GF-D8 (cell line): ENCODE results near the gene SREBF1.
"Not testable (repeated sequence)": the region's sequence is repeated elsewhere in the genome, so short reads cannot be mapped to it uniquely, and the experiment has no call there.

Experiments
- DNase-seq: peaks from one replicate; lab custom pipeline; 2025; lab: John Stamatoyannopoulos, UW

The SREBF1 gene

GRCh38 chr17:17811381-17812210, 25.2 kb downstream of the SREBF1 start:
- no peak for DNase-seq

DNA sequence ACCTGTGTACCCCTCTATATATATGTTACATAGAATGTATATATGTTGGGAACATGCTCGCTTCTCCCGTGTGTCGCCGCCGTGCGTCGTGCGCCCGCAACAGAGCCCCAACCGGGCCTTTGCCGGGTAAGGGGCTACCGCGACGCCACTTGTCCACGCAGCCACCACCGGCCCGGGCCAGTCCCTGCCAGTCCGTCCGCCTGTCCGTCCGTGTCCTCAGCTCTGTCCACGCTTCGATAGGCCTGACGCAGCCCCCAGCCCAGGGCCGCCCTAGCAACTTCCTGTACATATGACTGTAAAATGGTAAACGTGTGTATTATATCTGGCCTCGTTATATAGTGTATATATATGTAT, 25.9 kb downstream of the SREBF1 start:
- DNase-seq = no peak

DNA sequence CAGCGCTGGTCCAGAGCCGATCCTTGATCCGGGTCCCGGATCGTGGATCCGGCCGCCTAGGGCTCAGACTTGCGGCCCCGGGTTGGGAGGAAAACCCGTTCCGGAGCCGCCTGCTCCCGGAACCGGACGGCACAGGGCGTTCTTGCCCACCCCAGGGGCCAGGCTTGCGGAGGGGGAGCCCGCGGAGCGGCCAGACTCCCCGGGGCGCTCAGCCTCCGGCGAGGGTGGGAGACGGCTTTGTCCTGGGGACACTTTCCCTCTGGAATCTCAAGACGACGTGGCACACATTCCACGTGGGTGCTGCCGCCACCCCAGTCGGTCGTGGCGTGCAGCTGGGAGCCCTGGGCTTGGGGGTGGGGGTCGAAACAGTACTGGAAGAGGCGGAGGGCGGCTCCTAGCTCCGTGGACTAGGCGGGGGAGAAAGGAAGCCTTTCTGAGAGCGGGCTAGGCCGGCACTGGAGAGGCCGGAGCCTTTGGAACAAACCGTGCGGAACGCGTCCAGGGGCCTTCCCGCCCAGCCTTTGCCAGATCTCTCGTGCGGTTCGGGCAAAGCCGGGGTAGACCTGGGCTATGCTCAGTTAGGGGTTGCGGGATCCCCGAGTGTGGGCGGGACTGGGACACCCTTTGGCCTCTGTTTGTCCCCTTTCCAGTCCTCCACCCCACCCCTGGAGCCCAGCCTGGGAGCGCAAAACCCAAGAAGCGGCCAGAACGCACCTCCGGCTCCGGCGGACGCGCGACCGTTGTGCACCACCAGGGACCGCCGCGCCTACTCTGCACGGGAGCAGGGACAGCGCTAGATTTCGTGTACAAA, 26.5 kb downstream of the SREBF1 start:
- DNase-seq = no peak

GRCh38 chr17:17809531-17810083, 27.2 kb downstream of the SREBF1 start:
- no peak for DNase-seq

GRCh38 chr17:17808706-17809432, 27.9 kb downstream of the SREBF1 start:
- no peak for DNase-seq

GRCh38 chr17:17808200-17808599, 28.6 kb downstream of the SREBF1 start:
- not testable (repeated sequence) for DNase-seq

- no peak for DNase-seq
Observed at GRCh38 chr17:17807440-17807839, 29.3 kb downstream of the SREBF1 start.

DNA sequence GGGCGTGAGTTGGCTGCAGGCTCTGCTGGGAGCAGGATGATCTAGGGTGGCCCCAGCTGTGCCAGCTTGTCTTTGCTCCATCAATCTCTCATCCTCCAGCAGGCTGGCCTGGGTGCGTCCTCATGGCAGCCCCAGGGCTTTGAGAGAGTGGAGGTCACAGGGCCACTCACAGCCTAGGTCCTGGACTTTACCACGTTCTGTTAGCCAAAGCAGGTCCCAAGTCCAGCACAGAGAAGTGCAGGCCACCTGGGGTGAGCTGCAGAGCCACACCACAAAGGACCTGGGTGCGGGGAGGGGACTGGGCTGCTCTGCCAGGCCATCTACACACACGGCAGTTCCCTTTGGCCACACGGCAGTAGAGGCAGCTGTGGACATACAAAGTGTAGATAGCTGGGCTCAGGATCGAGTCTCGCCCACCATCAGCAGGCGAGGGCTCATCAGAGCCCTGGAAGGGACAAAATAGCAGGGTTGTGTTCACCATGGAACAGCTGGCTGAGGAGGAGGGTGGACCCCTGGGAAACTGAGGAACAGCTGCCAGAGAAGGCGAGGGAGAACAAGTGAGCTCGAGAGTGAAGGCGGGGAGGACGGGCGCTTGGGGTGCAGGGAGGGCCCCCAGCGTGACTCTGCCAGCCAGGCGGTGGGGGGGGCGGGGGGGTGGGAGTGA, 30.0 kb downstream of the SREBF1 start:
- DNase-seq = no peak

DNA sequence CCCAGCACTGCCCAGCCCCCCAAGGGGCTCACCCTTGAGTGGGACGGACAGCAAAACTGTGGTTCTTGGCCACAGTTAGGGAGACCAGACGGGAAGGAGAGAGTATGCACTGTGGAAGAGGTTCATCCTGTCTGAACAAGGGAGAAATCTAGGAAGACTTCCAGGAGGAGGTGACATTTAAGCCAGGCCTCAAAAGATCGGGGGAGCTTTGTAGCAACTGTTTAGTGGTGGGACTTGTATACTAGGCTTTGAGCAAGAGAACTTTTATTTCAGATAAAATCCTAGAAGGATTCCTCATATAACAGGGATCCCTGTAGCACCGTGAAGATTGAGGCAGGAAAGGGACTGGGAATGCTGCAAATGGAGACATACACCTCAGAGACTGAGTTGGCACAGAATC, 30.8 kb downstream of the SREBF1 start:
- DNase-seq = no peak

DNA sequence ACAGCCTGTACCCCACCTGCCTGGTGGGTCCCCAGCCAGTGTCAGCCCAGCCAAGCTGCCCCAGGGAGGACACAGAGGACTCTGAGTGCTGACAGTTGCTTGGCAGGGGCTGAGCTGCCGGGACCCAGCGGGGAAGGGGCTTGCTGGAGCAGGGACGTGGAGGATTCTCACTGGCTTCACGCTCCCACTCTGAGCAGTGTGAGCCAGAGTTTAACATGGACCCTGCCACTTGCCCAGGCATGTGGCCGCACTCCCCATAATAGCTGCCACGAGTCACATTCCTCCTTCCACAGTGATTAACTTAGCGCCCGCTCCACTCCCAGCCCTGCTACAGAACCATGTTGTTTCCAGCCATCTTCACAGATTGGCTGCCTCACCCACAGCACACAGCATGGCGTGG, 31.2 kb downstream of the SREBF1 start:
- DNase-seq = no peak

DNA sequence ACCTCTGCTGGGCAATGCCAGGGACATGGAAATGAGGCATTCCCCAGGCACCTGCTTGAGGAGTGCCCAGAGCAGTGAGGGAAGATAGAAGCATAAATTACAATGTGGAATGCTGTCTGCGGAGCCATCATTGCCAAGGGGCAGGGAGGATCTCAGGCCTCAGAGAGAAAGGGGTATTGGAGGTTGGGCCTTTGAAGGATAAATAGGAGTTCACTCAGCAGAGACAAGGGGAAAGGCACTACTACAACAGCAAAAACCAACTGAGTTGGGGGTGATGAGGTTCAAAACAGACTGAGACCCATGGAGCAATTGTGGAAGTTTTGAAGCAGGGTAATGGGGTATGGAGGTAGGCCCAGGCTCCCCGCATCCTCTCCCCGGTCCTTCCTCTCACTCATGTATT, 32.8 kb downstream of the SREBF1 start:
- no peak for DNase-seq

DNA sequence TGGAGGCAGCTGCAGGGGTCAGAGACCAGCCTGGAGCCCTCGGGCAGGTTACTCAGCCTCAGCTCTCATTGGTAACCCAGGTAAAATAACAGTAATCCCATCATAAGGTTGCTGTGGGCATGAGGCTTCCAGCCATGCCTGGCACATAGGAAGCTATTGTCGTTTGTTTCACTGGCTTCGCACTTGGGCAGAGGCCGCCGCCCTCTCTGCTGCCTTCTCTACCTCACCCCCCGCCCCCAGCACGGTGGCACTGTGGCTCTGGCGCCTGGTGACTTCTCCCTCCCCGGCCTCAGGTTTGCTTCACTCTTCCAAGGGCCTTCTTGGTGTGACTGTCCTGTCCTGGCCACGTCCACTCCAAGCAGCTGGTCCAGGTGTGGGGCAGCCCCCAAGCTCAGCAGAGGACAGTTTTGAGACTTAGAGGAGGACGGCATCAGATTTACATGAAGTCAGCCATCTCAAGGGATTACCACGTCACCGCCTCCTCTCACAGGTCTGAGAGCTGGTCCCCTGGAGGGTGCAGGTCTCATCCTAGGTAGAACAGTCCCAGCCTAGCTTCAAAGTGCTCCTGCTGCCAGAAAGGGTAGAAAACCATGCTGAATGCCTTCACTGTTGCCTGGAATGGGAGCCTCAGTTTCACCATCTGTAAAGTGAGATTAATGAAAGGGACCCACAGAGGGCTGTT, 34.8 kb downstream of the SREBF1 start:
- no peak for DNase-seq

DNA sequence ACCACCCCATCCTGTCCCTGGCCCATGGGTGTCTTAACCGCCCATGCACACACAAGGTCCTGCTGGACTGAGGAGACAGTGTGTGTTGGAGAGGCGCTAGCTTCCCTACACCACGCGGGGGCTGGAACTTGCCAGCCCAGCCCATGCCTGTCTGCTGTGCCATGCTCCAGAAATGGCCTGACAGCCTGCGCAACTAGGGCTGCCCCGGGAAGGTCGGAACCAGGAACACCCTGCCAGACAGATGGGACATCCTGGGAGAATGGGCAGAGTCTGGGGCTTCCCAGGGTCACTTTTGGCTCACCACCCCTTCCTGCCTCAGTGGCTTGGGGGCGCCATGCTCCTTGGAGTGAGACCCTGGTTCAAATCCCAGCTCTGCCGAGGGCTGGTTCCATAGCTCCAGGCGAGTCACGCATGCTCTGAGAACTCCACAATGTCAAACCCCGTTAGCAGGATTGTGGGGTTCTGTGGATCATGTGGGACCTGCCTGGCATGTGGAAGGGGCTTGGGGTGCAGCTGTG, 36.2 kb downstream of the SREBF1 start:
- no peak for DNase-seq

GRCh38 chr17:17798573-17799255, 38.1 kb downstream of the SREBF1 start:
- no peak for DNase-seq

DNA sequence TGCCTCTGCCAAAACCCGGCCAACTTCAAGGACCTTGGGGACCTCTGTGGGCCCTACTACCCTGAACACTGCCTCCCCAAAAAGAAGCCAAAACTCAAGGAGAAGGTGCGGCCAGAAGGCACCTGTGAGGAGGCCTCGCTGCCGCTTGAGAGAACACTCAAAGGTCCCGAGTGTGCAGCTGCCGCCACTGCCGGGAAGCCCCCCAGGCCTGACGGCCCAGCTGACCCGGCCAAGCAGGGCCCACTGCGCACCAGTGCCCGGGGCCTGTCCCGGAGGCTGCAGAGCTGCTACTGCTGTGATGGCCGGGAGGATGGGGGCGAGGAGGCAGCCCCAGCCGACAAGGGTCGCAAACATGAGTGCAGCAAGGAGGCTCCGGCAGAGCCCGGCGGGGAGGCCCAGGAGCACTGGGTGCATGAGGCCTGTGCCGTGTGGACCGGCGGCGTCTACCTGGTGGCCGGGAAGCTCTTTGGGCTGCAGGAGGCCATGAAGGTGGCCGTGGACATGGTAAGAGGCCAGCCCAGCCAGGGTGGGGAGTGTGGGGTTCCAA, 38.7 kb downstream of the SREBF1 start:
- no peak for DNase-seq

DNA sequence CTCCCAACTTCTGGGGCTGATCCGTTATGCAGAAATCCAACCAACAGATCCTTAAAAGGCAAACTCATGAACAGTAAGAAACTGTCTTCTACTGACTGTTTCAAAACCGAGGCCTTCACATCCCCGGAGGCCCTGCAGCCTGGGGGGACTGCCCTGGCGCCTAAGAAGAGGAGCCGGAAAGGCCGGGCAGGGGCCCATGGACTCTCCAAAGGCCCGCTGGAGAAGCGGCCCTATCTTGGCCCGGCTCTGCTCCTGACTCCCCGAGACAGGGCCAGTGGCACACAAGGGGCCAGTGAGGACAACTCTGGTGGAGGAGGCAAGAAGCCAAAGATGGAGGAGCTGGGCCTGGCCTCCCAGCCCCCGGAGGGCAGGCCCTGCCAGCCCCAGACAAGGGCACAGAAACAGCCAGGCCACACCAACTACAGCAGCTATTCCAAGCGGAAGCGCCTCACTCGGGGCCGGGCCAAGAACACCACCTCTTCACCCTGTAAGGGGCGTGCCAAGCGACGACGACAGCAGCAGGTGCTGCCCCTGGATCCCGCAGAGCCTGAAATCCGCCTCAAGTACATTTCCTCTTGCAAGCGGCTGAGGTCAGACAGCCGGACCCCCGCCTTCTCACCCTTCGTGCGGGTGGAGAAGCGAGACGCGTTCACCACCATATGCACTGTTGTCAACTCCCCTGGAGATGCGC, 39.5 kb downstream of the SREBF1 start:
- no peak for DNase-seq

GRCh38 chr17:17796787-17797061, 40.1 kb downstream of the SREBF1 start:
- DNase-seq = no peak

GRCh38 chr17:17795946-17796786, 40.6 kb downstream of the SREBF1 start:
- no peak for DNase-seq

GRCh38 chr17:17795296-17795695, 41.5 kb downstream of the SREBF1 start:
- no peak for DNase-seq
